ENCODE data around the gene POLG2. TPM values are rescaled to one million over a fixed set of nuclear protein-coding genes. Genes with fewer than 3 reads are reported as not detected.
A peak's percentile ranks its signal among the peaks of the same experiment; 100 is the strongest.
"Not testable (repeated sequence)": the region's sequence is repeated elsewhere in the genome, so short reads cannot be mapped to it uniquely, and the experiment has no call there.

Gene POLG2
- total RNA-seq, 1 donor: 12.5 TPM

- no peak overlapping the region for H3K4me3 ChIP-seq (ENCODE audit: low read depth, low read length)
- no peak for DNase-seq (ENCODE audit: low read depth)
- no peak for TF ChIP-seq CTCF (IDR thresholded peaks at IDR 0.05; ENCODE audit: insufficient read depth, low read depth, low read length)
Observed at GRCh38 chr17:64443086-64443760, 53.6 kb downstream of the POLG2 start.

- no peak overlapping the region for H3K4me3 ChIP-seq (ENCODE audit: low read depth, low read length)
- no peak for DNase-seq (ENCODE audit: low read depth)
- no peak for TF ChIP-seq CTCF (IDR thresholded peaks at IDR 0.05; ENCODE audit: insufficient read depth, low read depth, low read length)
Observed at GRCh38 chr17:64442541-64442971, 54.3 kb downstream of the POLG2 start.

- DNase-seq (ENCODE audit: low read depth): peak; percentile 87
Observed at GRCh38 chr17:64441772-64442540, 54.9 kb downstream of the POLG2 start.

GRCh38 chr17:64439956-64440355, 56.9 kb downstream of the POLG2 start:
- TF ChIP-seq CTCF (IDR thresholded peaks at IDR 0.05; ENCODE audit: insufficient read depth, low read depth, low read length): no peak
- DNase-seq (ENCODE audit: low read depth): no peak
- no peak overlapping the region for H3K4me3 ChIP-seq (ENCODE audit: low read depth, low read length)

More at GRCh38 chr17:64441772-64442540, 54.9 kb downstream of the POLG2 start:
- TF ChIP-seq CTCF (IDR thresholded peaks at IDR 0.05; ENCODE audit: insufficient read depth, low read depth, low read length): no peak
- H3K4me3 ChIP-seq (ENCODE audit: low read depth, low read length): no peak overlapping the region

GRCh38 chr17:64439521-64439920, 57.3 kb downstream of the POLG2 start:
- H3K4me3 ChIP-seq (ENCODE audit: low read depth, low read length); DNase-seq (ENCODE audit: low read depth): not testable (repeated sequence)

GRCh38 chr17:64437944-64438525, 58.8 kb downstream of the POLG2 start:
- no peak for TF ChIP-seq CTCF (IDR thresholded peaks at IDR 0.05; ENCODE audit: insufficient read depth, low read depth, low read length)
- DNase-seq (ENCODE audit: low read depth): no peak
- no peak overlapping the region for H3K4me3 ChIP-seq (ENCODE audit: low read depth, low read length)

- no peak for DNase-seq (ENCODE audit: low read depth)
- TF ChIP-seq CTCF (IDR thresholded peaks at IDR 0.05; ENCODE audit: insufficient read depth, low read depth, low read length): no peak
- no peak overlapping the region for H3K4me3 ChIP-seq (ENCODE audit: low read depth, low read length)
Observed at GRCh38 chr17:64431534-64431933, 65.3 kb downstream of the POLG2 start.

- not testable (repeated sequence) for H3K4me3 ChIP-seq (ENCODE audit: low read depth, low read length); DNase-seq (ENCODE audit: low read depth)
Observed at GRCh38 chr17:64430036-64430435, 66.8 kb downstream of the POLG2 start.
